Kidney glomerular epithelial cell (primary cell): ENCODE results near the gene ALX4.
A peak's percentile ranks its signal among the peaks of the same experiment; 100 is the strongest.

ENCODE experiments used
- DNase-seq: peaks from one replicate; lab custom pipeline; 2025; lab: John Stamatoyannopoulos, UW

ALX4 gene

DNA sequence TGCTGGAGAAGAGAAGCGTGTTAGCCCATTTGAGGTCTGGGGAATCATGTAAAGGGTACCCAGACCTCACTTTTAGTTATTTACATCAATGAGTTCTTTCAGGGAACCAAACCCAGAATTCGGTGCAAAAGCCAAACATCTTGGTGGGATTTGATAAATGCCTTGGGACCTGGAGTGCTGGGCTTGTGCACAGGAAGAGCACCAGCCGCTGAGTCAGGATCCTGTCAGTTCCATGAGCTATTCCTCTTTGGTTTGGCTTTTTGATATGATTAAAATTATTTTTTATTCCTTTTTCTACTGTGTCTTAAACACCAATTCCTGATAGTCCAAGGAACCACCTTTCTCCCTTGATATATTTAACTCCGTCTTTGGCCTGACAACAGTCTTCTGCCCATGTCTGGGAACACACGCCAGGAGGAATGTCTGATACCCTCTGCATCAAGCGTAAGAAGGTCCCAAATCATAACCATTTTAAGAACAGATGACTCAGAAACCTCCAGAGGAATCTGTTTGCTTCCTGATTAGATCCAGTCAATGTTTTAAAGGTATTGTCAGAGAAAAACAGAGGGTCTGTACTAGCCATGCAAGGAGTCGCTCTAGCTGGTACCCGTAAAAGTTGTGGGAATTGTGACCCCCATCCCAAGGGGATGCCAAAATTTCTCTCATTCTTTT lies 65.2 kb downstream of the ALX4 start:
- DNase-seq, result no peak

DNA sequence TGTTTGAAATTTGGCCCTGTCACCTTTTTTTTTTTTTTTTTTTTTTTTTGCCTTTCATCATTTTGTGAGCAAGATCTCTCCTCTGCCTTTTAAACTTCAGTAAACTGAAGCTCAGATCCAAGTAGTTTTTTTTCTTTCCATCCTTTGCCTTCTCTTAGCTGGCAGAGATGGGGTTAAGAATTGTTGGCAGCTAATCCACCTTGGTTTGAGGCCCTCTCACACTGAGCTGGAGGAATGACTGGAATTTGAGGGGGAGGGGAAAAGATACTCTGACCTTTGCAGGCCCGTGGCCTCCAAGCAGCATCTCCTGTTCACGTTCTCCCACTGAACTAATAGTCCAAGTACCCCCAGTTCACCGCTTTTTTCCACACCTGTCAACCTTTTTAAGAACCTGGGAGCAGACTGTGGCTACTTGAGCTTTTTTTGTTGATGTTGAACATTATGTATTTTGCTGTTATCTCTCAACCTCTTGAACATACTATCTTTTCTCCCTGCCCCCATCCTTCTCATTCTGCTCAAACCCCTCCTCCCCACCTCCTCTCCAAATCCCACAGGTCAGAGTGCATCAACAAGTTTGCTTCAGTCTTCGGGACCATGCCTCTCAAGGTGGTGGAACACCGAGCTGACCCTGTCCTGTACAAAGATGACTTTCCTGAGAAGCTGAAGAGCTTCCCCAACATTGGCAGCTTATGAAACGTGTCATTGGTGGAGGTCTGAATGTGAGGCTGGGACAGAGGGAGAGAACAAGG lies 66.2 kb downstream of the ALX4 start:
- DNase-seq, result peak; percentile 73

DNA sequence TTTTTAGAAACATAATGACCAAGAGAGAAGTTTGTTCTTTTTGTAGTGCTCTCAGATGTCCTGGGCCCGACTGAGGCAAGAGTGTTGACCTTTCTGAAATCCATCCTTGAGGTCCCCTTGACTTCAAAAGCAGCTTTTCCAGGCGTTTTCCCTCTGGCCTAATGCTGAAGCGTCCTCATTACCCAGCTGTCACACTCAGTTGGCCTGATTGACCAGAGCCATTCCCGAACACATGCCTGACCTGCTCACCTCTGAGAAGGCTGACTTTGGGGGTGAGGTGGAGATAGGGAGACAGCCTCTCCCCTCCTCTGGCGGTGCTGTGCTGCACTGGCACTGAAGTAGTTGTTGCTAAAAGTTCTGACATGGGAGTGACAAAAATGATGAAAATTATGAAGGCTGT lies 66.9 kb downstream of the ALX4 start:
- DNase-seq, result no peak

DNA sequence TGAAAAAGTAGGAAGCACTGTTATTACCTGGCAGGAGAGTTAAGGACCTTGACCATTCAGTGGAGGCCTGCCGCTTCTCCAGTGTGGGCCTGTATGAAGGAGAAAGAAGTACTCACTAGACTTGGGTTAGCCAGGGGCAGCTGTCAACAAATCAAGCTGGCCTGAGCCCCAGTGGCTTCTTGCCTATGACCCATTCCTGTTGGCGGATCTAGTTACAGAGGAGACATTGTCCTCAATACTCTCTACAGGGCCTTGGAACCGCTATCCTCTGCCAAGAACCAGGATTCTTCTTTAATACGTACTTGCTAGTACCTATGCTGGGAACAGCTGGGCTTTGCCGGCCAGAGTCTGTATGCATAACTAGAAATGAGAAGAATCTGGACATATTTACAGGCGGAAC lies 68.1 kb downstream of the ALX4 start:
- no peak for DNase-seq

DNA sequence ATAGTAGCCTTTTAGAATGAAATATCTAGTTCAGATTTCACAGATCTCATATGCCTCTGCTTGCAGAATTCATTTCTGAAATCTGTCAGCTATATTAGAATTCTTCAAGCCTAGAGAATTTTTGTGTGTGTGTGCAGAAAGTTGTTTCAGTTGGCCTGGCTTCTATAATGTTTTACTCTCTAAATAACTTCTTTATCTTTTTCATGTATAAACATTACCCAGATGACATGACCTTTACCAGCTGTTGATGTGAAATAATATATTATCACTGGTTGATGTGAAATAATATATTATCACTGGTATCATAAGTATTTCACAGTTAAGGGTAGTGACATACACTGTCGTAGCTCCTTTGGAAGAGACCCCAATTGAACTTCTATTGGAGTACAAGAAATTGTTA lies 72.8 kb downstream of the ALX4 start:
- DNase-seq, result no peak

DNA sequence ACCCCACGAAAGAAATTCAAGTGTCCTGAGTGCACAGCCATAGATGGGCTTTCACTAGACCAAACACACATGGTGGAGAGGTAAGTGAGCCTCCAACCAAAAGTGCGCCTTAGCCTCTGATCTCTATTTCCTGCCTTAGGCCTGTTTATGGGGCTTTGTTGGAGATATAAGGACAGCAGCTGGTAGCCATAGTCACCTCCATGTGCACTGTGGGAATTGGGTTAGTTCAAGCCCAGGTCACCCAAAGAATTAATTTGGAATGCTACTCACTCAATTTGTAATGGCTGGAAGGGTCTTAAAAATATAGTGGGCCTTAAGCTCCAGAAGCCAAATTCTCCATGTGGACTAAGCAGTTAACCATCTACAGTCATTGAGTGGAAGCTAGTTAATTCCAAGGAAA lies 73.6 kb downstream of the ALX4 start:
- DNase-seq, result no peak

DNA sequence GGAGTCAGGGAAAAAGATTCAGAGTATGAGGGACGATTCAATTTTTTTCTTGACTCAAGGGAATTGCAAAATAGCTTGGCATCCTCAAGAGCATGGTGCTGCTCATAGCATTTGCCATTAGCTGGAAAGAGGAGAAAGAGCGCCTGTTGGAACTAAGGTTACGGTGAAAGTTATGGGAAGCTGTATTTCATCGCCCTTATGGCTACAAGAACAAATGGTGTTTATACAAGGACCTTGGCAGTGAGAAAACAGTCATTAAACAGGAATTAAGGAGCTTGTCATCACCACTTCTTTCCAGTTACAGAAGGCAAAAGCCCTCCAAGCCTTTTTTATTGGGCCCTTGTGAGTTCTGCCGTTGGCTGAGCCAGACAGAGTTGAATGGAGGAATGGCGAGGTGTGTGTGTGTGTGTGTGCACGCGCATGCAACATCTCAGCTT lies 74.2 kb downstream of the ALX4 start:
- DNase-seq, result no peak

DNA sequence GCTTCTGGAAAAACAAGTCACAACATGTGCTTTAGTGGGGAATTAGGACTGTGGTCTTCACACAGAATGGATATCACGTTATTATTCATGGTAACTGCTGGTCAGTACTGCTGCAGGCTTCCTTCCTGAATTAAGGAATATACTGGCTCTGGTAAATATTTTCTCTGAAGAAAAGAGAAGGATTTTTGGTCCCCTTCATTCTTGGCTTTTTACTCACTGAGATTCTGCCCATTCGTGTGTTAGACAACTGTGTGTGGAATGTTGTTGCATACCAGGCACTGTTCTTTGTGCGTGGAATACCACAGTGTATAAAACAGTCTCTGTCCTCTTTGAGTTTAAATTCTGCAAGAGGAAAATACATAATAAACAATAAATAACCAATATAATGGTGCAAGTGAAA lies 80.3 kb downstream of the ALX4 start:
- DNase-seq, result no peak

DNA sequence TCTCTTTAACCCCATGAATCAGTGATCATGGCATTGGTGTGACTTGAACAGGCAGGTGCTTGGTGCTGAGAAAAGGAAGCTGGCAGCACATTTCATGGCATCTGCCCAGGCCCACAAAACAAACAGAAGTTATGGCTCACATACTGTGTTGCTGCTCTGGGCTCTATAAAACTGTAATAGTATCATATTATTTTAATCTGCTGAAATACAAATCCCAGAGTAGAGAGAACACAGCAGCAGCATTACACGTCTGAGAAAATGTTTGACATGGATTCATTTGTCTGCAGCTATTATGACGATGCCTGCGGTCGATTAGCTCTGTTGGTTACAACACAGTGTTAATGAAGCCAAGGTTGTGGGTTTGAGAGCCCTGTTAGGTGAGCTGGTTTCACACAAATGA lies 80.8 kb downstream of the ALX4 start:
- DNase-seq, result no peak

DNA sequence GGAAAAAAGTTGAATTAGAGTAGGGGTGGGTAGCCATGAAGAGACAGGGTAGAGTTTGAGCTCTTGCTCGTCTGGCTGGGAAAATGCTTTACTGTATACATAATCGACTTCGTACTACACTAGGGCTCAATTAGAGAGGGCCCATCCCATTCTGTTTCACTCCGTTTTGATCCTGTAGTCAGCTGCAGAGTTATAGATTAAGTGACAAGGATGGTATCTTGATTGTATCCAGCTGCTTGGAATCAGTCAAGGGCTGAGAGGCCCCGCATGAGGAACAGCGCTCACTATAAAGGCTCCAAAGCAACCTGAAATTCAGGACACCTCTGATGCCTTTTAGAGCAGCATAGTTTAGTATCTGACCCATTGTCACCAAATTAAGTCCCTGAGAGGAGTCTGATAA lies 81.6 kb downstream of the ALX4 start:
- no peak for DNase-seq

DNA sequence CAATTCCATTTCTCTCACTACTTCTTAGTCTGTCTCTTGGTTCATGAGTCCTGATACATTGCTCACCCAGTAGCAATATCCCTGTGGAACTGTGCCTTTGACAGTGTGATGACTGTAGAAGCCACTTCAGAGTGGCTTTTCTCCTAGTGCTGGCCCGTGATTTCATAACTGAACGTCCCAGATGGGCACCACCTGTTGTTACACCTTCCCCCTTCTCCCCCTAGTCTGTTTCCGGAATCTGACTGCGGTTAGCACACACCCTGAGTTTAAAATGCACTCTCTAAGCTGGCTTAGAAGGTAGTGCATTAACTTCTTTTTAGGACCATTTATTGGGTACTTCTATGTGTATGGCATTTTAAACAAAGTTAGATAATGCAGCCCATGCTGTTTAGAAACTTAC lies 83.0 kb downstream of the ALX4 start:
- DNase-seq, result no peak

DNA sequence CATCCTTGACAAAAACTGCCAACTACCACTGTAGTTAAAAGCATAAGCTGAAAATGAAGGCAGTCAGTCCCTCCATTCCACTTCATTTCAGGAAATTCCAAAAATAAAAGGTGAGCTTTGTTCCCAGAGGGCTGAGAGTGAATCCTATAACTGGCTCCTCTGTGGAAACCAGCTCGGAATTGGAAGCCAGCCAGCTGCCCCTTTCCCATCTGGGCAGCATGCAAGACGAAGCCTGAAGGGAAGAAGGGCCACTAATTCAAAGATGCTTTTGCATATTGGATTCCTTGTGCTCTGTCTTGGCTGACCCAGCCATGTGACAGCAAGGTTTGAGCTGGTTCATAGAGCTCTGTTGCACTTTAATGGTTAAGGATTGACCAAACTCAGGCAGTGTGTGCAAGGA lies 83.4 kb downstream of the ALX4 start:
- DNase-seq, result no peak

DNA sequence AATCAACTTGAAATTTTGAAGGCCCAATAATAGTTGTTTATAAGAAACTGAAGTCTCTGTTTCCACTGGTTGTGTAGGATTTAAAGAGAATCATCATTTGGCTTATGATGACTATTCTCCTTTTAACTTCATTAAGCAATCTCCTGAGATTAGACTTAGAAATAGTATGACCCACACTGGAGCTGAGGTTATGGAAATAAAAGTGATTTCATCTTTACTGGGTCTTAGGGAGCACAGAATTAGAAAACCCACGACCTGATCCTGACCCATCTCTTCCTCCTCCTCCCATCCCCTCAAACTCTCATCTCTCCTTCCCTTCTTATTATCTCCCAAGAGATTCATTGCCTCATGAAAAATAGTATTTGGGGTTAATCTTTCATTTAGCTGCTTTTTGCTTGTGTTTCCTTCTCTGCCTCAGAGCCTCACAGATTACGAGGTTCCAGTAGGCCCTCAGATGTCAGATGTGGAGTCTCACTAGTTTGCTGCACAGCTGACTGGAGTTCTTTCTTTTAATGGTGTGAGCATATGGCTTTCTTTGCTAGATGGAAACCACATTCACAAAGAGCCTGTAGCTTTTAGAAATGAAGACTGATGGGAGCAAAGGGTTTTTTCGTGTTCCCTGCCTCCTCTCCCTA lies 85.0 kb downstream of the ALX4 start:
- no peak for DNase-seq

DNA sequence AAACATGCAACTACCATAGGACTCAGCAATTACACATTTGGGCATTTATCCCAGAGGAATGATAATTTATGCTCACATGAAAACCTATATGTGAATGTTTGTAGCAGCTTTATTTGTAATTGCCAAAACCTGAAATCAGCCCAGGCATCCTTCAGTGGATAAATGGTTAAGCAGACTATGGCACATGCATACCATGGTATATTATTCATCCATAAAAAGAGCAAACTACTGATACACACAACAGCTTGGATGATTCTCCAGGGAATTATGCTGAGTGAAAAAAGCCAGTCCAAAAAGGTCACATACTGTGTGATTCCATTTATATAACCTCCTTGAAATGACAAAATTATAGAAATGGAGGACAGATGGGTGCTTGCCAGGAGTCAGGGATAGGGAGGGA lies 86.7 kb downstream of the ALX4 start:
- DNase-seq, result no peak

DNA sequence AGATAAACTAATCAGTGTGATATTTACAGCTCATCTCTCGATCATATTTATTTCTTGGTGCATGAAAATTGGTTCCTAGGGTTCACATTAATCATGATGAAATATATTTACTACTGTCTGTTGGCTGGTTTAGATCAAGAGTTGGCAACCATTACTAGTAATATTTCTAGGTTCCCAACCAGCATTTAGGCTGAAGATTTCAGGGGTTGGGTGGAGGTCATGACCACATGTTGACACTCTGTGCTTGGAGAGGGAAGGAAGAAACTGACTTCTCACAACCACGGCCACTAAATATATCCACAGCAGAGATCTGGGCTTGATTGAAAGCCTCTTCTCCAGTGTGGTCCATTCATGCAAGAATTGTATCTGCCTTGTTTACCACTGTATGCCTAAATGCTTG lies 87.9 kb downstream of the ALX4 start:
- DNase-seq, result no peak

DNA sequence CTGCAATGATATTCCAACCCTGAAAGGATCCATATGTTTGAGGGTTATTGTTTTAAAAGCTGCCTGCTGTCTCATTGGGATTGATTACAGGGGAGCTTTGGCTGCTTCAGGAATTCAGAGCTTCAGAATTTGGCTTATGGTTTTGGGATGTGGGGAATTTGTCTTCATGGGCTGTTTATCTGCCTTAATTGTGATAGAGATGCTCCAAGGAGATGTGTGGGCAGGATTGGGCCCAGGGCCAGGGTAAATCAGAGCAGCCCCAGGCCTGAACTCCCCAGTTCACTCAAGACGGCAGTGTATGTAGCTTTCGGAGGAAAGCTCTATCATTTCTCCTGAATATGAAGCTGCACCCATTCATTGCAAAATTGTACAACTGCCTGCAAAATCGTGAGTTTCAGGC lies 88.5 kb downstream of the ALX4 start:
- DNase-seq, result no peak

DNA sequence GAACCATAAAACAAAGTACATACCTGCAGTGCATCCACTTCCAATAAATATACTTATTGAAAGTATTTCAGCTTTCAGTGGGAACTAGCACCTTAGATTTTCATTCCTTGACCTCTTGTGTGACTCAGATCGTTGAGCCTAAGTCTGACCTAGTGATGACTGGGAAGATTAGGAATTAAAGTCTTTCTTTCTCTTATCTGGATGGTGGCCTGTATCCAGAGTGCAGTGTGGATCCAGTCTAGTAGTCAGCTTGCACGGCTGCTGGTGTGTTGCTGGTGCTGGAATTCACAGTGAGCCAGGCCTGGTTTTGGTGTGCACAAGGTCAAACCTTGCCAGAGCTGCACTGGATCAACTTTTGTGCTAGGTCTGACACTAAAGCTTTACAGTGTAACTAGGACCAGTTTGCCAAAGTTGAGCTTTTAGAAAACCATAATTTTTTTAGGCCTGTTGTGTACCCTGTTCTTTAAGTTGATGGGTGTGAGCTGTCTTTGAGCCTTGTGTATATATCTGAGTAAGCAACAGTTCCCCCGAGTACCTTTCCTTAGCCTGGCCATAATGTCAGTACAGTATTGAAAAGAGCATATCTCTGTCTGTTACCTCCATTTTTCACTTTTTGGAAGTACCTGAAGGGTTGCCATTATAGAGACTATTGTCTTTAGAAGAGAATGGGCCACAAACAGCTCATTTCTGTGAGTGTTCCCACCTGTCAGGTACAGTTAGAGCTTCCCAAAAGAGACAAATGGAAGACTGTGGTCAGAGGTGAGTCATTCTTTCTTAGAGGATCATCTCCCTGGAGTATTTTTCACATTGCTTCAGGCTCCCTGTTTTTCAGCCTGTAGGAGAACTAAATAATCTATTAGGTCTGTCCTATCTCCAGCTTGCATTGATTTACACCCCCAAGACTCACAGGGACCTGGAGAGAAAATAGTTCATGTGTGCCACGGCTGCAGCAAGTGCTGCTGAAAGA lies 89.8 kb downstream of the ALX4 start:
- no peak for DNase-seq

DNA sequence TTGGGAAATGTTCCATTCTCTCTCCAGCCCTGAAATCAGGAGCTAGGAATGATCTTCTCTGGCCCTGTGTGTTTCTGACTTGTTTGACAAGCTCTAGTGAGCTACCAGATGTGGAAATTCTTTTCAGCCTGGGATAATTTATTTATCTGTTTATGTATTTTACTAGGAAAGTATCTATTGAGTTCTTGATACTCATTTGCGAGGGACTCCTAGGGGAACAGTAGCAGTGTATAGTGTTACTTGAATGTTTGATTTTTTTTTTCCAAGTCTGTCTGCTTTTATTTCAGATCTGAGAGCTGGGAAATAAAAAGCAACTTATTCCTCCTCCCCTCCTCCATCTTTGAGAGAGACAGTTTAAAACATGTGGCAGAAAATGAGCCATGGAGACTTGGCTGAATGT lies 92.5 kb downstream of the ALX4 start:
- DNase-seq, result no peak

DNA sequence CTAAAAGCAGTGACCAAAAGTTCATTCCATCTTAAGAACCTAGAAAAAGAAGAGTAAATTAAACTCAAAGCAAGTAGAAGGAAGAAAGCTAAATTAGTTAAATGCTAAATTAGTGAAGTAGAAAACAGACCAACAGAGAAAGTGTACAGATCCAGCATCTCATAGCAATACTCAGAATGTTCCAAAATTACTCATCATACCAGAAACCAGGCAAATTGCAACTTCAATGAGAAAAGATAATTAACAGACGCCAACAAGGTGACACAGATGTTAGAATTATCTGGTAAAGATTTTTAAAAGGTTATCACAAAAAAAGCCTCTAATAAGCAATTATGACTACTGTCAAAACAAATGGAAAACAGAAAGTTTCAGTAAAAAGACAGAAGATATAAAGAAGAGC lies 96.8 kb downstream of the ALX4 start:
- no peak for DNase-seq

DNA sequence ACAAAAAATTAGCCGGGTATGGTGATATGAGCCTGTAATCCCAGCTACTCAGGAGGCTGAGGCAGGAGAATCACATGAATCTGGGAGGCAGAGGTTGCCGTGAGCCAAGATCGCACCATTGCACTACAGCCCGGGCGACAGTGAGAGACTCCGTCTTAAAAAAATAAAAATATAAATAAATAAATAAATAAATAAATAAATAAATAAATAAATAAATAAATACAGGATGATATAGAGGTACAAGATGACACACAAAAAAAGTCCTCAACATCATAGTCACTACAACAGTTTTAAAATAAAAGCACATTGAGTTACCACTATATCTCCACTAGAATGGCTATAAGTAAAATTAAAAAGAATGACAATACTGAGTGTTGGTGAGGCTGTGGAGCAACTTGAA lies 97.8 kb downstream of the ALX4 start:
- no peak for DNase-seq
